Sigmoid colon (tissue), 7 donors: ENCODE measurements around the gene TMEM63B. TPM values are rescaled to one million over a fixed set of nuclear protein-coding genes. Genes with fewer than 3 reads are reported as not detected.

ENCODE experiments used
- DNase-seq: peaks from one replicate; pipeline ENCODE4 v3.0.0-alpha.2; 2019
- H3K27ac ChIP-seq, 4 donors: fragments of 200-600 bp; sonication (generic); one replicate each; pipeline ENCODE4 v1.5.1; 2016 to 2019; ENCODE audit warnings: mild to moderate bottlenecking in 1 of 4
- H3K27me3 ChIP-seq, 3 donors: fragments of 200-600 bp; sonication (generic); one replicate each; pipeline ENCODE4 v1.5.1; 2019; ENCODE audit warnings: mild to moderate bottlenecking in 1 of 3
- H3K36me3 ChIP-seq, 4 donors: fragments of 200-600 bp; sonication (generic); one replicate each; pipeline ENCODE4 v1.5.1; 2016 to 2019
- H3K4me1 ChIP-seq, 4 donors: fragments of 200-600 bp; sonication (generic); one replicate each; pipeline ENCODE4 v1.5.1; 2017 to 2019
- H3K4me3 ChIP-seq, 4 donors: fragments of 200-600 bp; sonication (generic); one replicate each; pipeline ENCODE4 v1.5.1; 2017 to 2019; ENCODE audit warnings: mild to moderate bottlenecking in 2 of 4, moderate library complexity in 1 of 4
- H3K9me3 ChIP-seq, 4 donors: fragments of 200-600 bp in 3 of 4; sonication (generic) in 3 of 4; one replicate each; pipeline versions ENCODE4 v1.5.1 to v1.6.1; 2013 to 2019
- EP300 ChIP-seq, 4 donors: sonication (generic); formaldehyde crosslinking; IDR thresholded peaks; one replicate each; pipeline ENCODE4 v1.6.1; 2017; ENCODE audit warnings: antibody characterized with exemption in 4 of 4
- POLR2A ChIP-seq, 2 donors: fragments of 450-650 bp; IDR thresholded peaks; one replicate each; pipeline ENCODE4 v1.6.1; 2016; ENCODE audit warnings: antibody characterized with exemption in 2 of 2, mild to moderate bottlenecking in 2 of 2, moderate library complexity in 2 of 2
- POLR2AphosphoS5 ChIP-seq, 4 donors: sonication (generic); formaldehyde crosslinking; IDR thresholded peaks; one replicate each; pipeline ENCODE4 v1.6.1; 2017; ENCODE audit warnings: antibody characterized with exemption in 4 of 4
- WGBS, 2 donors: extraction: QIAGEN DNeasy Blood & Tissue Kit; methylation state at CpG; one replicate each; pipeline ENCODE4 v1.1.7; 2013; 5-methylcytosine and 5-hydroxymethylcytosine counted together
- intact Hi-C: fragments of 100-400 bp; cut with DNase I; formaldehyde crosslinking; loops from one replicate; pipeline ENCODE4 v1.15.1; 2023
- polyA plus RNA-seq, 3 donors: library from polyadenylated mRNA; stranded (reverse); fragments of 200-250 nt; gene quantifications; one replicate each; pipeline ENCODE4 v1.2.3, GENCODE V29; 2013
- total RNA-seq, 4 donors: library from RNA; depleted of rRNA; stranded (reverse); fragments of >200 nt; gene quantifications; one replicate each; pipeline ENCODE4 v1.1.0, GENCODE V29; 2016
- TF ChIP-seq, protein P1 (sequence below), 4 experiments: fragments of 450-650 bp in 3 of 4; fragments of 200-600 bp in 1 of 4; IDR thresholded peaks; one replicate each; pipeline ENCODE4 v1.5.1; 2016 to 2019; ENCODE audit warnings: antibody characterized with exemption in 4 of 4, mild to moderate bottlenecking in 3 of 4, moderate library complexity in 2 of 4
- donor health status: healthy with polysubstance abuse.
- donor health status: Bipolar disorder and iron deficiency.
- donor health status: healthy.

The TMEM63B gene
- total and polyA plus RNA-seq, 7 donors = 9.0 to 48.5 (median 14.6) TPM

DNA sequence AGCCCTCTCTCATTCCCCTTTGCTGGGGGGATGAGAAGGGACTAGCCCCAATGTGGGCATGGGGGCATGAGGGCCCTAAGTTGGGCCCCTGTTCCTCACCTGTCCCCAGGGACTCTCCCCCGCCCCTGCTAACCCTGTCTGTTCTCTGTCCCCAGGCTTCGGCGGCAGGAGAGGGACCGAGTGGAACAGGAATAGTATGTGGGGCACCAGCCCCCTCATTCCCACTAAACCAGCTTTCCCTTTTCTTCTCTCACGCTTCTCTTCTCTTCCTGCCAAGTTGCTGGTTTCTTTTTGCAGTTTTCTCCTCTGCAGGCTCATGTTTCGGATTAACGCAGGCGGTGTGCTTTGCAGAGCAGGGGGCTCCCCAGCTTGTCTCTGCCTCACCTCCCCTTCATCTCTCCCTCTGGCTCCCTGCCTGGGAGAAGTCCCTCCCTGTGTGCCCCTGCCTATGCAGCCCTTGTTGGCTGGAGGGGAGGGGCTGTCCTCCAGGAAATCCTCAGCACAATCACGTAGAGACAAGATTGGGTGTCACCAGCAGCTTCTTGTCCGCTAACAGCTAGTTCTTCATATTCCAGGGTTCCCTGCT, 7.9 kb downstream of the TMEM63B start:
- Histone ChIP-seq H3K27me3 (no peaks in the 10 kb centered on the region), H3K9me3 (no peaks in the 10 kb centered on the region), H3K4me1 (peaks cover 0 to 13% (median 9%) of the 10 kb centered on the region in 4 donors), H3K4me3 (no peak overlapping the region), H3K36me3 (peaks cover 3 to 50% (median 25%) of the 10 kb centered on the region in 4 donors), H3K27ac (no peak overlapping the region)
- 92 to 93% methylated on average over 10 of the region's 10 CpGs for WGBS, 2 donors
- intact Hi-C loops = no loop called here
- TF ChIP-seq POLR2AphosphoS5 (IDR thresholded peaks at IDR 0.05) (no peak), POLR2A (IDR thresholded peaks at IDR 0.05) (no peak), EP300 (IDR thresholded peaks at IDR 0.05) (no peak)
- TF ChIP-seq, protein P1, sequence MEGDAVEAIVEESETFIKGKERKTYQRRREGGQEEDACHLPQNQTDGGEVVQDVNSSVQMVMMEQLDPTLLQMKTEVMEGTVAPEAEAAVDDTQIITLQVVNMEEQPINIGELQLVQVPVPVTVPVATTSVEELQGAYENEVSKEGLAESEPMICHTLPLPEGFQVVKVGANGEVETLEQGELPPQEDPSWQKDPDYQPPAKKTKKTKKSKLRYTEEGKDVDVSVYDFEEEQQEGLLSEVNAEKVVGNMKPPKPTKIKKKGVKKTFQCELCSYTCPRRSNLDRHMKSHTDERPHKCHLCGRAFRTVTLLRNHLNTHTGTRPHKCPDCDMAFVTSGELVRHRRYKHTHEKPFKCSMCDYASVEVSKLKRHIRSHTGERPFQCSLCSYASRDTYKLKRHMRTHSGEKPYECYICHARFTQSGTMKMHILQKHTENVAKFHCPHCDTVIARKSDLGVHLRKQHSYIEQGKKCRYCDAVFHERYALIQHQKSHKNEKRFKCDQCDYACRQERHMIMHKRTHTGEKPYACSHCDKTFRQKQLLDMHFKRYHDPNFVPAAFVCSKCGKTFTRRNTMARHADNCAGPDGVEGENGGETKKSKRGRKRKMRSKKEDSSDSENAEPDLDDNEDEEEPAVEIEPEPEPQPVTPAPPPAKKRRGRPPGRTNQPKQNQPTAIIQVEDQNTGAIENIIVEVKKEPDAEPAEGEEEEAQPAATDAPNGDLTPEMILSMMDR (IDR thresholded peaks at IDR 0.05) = no peak
- DNase-seq = no peak

DNA sequence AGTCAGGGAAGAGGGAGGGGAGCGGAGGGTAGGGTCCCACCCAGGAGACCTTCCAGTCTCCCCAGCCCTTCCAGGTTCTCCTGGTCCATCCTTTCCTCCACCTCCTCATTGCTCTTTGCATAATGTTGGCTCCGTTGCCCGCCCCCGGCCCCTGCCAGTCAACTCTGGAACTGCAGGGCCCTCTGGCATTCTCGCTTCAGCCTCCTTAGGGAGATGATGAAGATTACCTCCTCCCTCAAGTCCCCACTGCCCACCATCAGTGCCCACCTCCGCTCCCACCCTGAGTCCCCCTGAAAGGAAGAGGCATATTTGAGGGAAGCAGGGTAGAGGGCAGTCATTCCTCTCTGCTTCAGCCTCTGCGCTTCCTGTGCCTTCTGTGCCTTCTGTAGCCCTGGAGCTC, 8.5 kb downstream of the TMEM63B start:
- H3K36me3 ChIP-seq = peaks cover 7 to 56% (median 31%) of the 10 kb centered on the region in 4 donors
- intact Hi-C loops = no loop called here

DNA sequence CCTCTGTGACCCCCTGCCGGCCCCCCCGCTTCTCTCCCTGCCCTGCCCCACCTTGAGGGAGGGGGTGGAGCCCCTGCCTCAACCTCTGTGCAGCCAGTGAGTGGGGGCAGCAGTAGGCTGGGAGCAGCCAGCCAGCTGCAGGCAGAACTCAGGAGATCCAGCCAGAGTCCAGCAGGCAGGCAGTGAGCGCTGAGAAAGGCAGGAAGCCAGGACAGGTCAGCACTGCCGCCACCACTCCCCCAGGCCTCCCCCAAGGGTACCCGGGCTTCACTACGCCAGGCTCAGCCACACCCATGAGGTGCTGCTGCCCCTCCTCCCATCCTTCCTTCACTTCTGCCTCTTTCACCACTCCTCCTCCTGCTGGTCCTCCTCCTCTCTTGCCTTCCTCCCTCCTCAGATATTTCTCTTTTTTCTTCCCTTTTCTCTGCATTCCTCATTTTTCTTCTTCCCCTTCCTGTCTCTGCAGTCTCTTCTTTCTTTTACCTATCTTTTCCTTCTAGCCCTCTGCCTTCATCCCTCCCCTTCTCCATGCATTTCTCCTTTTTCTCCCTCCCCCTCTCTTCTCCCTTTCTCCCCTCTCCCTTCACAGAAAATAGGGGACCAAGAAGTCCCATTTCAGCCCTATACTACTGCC, 11.5 kb downstream of the TMEM63B start:
- TF ChIP-seq EP300 (IDR thresholded peaks at IDR 0.05) (no peak), POLR2A (IDR thresholded peaks at IDR 0.05) (no peak), POLR2AphosphoS5 (IDR thresholded peaks at IDR 0.05) (no peak)
- TF ChIP-seq, protein P1 (IDR thresholded peaks at IDR 0.05) = no peak
- Histone ChIP-seq H3K9me3 (no peaks in the 10 kb centered on the region), H3K36me3 (peaks cover 7 to 85% (median 36%) of the 10 kb centered on the region in 4 donors), H3K4me3 (no peak overlapping the region), H3K27me3 (no peaks in the 10 kb centered on the region), H3K4me1 (peaks cover 0 to 4% (median 1%) of the 10 kb centered on the region in 4 donors), H3K27ac (no peak overlapping the region)
- WGBS, 2 donors = 60 to 75% methylated on average over 6 of the region's 6 CpGs
- no peak for DNase-seq
- intact Hi-C loops = no loop called here

More for the DNA sequence above, 8.5 kb downstream of the TMEM63B start:
- no peak overlapping the region for H3K27ac ChIP-seq
- peaks cover 0 to 13% (median 9%) of the 10 kb centered on the region in 4 donors for H3K4me1 ChIP-seq
- no peak for DNase-seq
- WGBS, 2 donors = 94 to 95% methylated on average over 7 of the region's 7 CpGs
- H3K4me3 ChIP-seq = no peak overlapping the region
- TF ChIP-seq POLR2A (IDR thresholded peaks at IDR 0.05) (no peak), EP300 (IDR thresholded peaks at IDR 0.05) (no peak), POLR2AphosphoS5 (IDR thresholded peaks at IDR 0.05) (no peak)
- TF ChIP-seq, protein P1 (IDR thresholded peaks at IDR 0.05) = no peak
- no peaks in the 10 kb centered on the region for H3K9me3 ChIP-seq
- H3K27me3 ChIP-seq = no peaks in the 10 kb centered on the region

DNA sequence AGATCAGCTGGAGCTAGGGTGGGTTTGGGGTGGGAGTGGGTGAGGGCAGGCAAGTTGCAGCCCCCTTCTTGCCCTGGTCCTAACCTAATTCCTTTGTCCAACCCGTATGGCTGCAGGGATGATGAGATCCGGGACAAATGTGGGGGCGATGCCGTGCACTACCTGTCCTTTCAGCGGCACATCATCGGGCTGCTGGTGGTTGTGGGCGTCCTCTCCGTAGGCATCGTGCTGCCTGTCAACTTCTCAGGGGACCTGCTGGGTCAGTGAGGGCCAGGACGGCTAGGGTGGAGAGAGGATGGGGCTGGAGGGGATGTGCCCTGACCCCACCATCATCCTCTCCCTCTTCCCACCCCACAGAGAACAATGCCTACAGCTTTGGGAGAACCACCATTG, 12.0 kb downstream of the TMEM63B start:
- Histone ChIP-seq H3K27me3 (no peaks in the 10 kb centered on the region), H3K27ac (no peak overlapping the region), H3K36me3 (peaks cover 7 to 90% (median 36%) of the 10 kb centered on the region in 4 donors), H3K4me1 (no peaks in the 10 kb centered on the region), H3K9me3 (no peaks in the 10 kb centered on the region), H3K4me3 (no peak overlapping the region)
- no peak for DNase-seq
- 86 to 92% methylated on average over 10 of the region's 10 CpGs for WGBS, 2 donors
- no peak for TF ChIP-seq POLR2AphosphoS5 (IDR thresholded peaks at IDR 0.05)
- no peak for TF ChIP-seq POLR2A (IDR thresholded peaks at IDR 0.05)
- TF ChIP-seq EP300 (IDR thresholded peaks at IDR 0.05) = no peak
- TF ChIP-seq, protein P1 (IDR thresholded peaks at IDR 0.05) = no peak
- intact Hi-C loops = no loop called here
